ENCODE data around the gene CREB3L1.

Gene CREB3L1

GRCh38 chr11:46326813-46327416 is 49.5 kb downstream of the CREB3L1 start:
- no peak for DNase-seq (ENCODE audit: low read depth)

- DNase-seq (ENCODE audit: low read depth): no peak
Measured at GRCh38 chr11:46327829-46328228, 50.4 kb downstream of the CREB3L1 start.

- DNase-seq (ENCODE audit: low read depth): no peak
Measured at GRCh38 chr11:46330154-46330553, 52.7 kb downstream of the CREB3L1 start.

- no peak for DNase-seq (ENCODE audit: low read depth)
Measured at GRCh38 chr11:46330563-46331281, 53.3 kb downstream of the CREB3L1 start.

GRCh38 chr11:46331282-46331984 is 54.0 kb downstream of the CREB3L1 start:
- DNase-seq (ENCODE audit: low read depth): no peak

- DNase-seq (ENCODE audit: low read depth): no peak
Measured at GRCh38 chr11:46332093-46332567, 54.7 kb downstream of the CREB3L1 start.

- no peak for DNase-seq (ENCODE audit: low read depth)
Measured at GRCh38 chr11:46332568-46333393, 55.3 kb downstream of the CREB3L1 start.

GRCh38 chr11:46333394-46333947 is 56.0 kb downstream of the CREB3L1 start:
- DNase-seq (ENCODE audit: low read depth): no peak

GRCh38 chr11:46334211-46334610 is 56.7 kb downstream of the CREB3L1 start:
- no peak for DNase-seq (ENCODE audit: low read depth)

- DNase-seq (ENCODE audit: low read depth): no peak
Measured at GRCh38 chr11:46335271-46335670, 57.8 kb downstream of the CREB3L1 start.

- no peak for DNase-seq (ENCODE audit: low read depth)
Measured at GRCh38 chr11:46335890-46336562, 58.6 kb downstream of the CREB3L1 start.

- no peak for DNase-seq (ENCODE audit: low read depth)
Measured at GRCh38 chr11:46336563-46337180, 59.2 kb downstream of the CREB3L1 start.

GRCh38 chr11:46337626-46338345 is 60.3 kb downstream of the CREB3L1 start:
- no peak for DNase-seq (ENCODE audit: low read depth)

GRCh38 chr11:46338636-46338987 is 61.1 kb downstream of the CREB3L1 start:
- DNase-seq (ENCODE audit: low read depth): no peak

- DNase-seq (ENCODE audit: low read depth): no peak
Measured at GRCh38 chr11:46338988-46339666, 61.7 kb downstream of the CREB3L1 start.

GRCh38 chr11:46339816-46340215 is 62.4 kb downstream of the CREB3L1 start:
- DNase-seq (ENCODE audit: low read depth): no peak

- no peak for DNase-seq (ENCODE audit: low read depth)
Measured at GRCh38 chr11:46341454-46341853, 64.0 kb downstream of the CREB3L1 start.

- no peak for DNase-seq (ENCODE audit: low read depth)
Measured at GRCh38 chr11:46342239-46342638, 64.8 kb downstream of the CREB3L1 start.

- no peak for DNase-seq (ENCODE audit: low read depth)
Measured at GRCh38 chr11:46343520-46343919, 66.1 kb downstream of the CREB3L1 start.

Data from HS-27A (cell line).